AG04450 (cell line): ENCODE data around the gene NCLN. TPM values are rescaled to one million over a fixed set of nuclear protein-coding genes. Genes with fewer than 3 reads are reported as not detected.

Experiments used
- CTCF ChIA-PET: fragments of 300-600, 350-600 bp; formaldehyde crosslinking; extraction: SDS; loops from one replicate; lab custom pipeline; 2022; ENCODE audit warnings: antibody characterized with exemption, inconsistent platforms; lab: Charles Lee
- POLR2A ChIA-PET: fragments of 350-600 bp; formaldehyde crosslinking; extraction: SDS; loops from one replicate; lab custom pipeline; 2021; ENCODE audit warnings: antibody characterized with exemption, inconsistent platforms; lab: Yijun Ruan, JAX
- DNase-seq: peaks from one replicate; pipeline ENCODE4 v3.0.0-alpha.2; 2011; ENCODE audit warnings: low read depth, low spot score
- H3K27ac ChIP-seq: one replicate; pipeline ENCODE4 v1.5.1; 2012; ENCODE audit warnings: low read depth, low read length, control low read depth
- H3K27me3 ChIP-seq: one replicate; pipeline ENCODE4 v1.6.0; 2012; ENCODE audit warnings: low read length; ENCODE audit not compliant: control insufficient read depth, insufficient read depth
- H3K4me3 ChIP-seq: 2 replicates; pipeline ENCODE4 v1.5.1; 2011; ENCODE audit warnings: mild to moderate bottlenecking, low read depth, low read length, control low read depth
- H3K9me3 ChIP-seq: 2 replicates; pipeline ENCODE4 v1.5.1; 2012; ENCODE audit warnings: low read length; ENCODE audit not compliant: control insufficient read depth, insufficient read depth
- CTCF ChIP-seq: IDR thresholded peaks from 2 replicates; pipeline ENCODE4 v1.5.1; 2011; ENCODE audit warnings: low read depth, low read length, control low read depth, inconsistent platforms
- polyA plus RNA-seq: library from polyadenylated mRNA; depleted of rRNA; stranded (reverse); fragments of >200 nt; gene quantifications from 2 replicates; pipeline ENCODE4 v1.2.3, GENCODE V29; 2011

Gene NCLN
- polyA plus RNA-seq, 1 experiment = 27.1 TPM

- no peak for DNase-seq
- TF ChIP-seq CTCF = no peak
- H3K27me3 ChIP-seq = peaks cover 47% of the 10 kb centered on the region
- no peak overlapping the region for H3K4me3 ChIP-seq
- H3K9me3 ChIP-seq = no peaks in the 10 kb centered on the region
- ChIA-PET CTCF (no interaction called here), POLR2A (no interaction called here)
- no peak overlapping the region for H3K27ac ChIP-seq
Observed at GRCh38 chr19:3227054-3227626, 41.4 kb downstream of the NCLN start.

GRCh38 chr19:3229346-3229743, 43.6 kb downstream of the NCLN start:
- no peak overlapping the region for H3K4me3 ChIP-seq
- H3K27me3 ChIP-seq = peaks cover 49% of the 10 kb centered on the region
- TF ChIP-seq CTCF = no peak
- ChIA-PET POLR2A (interaction anchor here (0.6 kb wide), 2 partner anchors 43 to 1562 kb away, joined by 3 read pairs; partner anchors contain the start of gene FEM1A), CTCF (interaction anchor here (0.6 kb wide), 1 partner anchor 154 kb away, joined by 4 read pairs; no protein-coding TSS in a partner anchor)
- DNase-seq = no peak
- H3K9me3 ChIP-seq = no peaks in the 10 kb centered on the region
- no peak overlapping the region for H3K27ac ChIP-seq

GRCh38 chr19:3229888-3230496, 44.3 kb downstream of the NCLN start:
- no peak for TF ChIP-seq CTCF
- ChIA-PET CTCF (interaction anchor here (0.7 kb wide), 1 partner anchor 255 kb away, joined by 3 read pairs; no protein-coding TSS in a partner anchor), POLR2A (no interaction called here)

GRCh38 chr19:3231288-3231687, 45.6 kb downstream of the NCLN start:
- Histone ChIP-seq H3K9me3 (no peaks in the 10 kb centered on the region; the same call in 1 of the 2 replicates), H3K27ac (no peak overlapping the region), H3K27me3 (peaks cover 40% of the 10 kb centered on the region), H3K4me3 (no peak overlapping the region)
- no peak for TF ChIP-seq CTCF
- CTCF ChIA-PET = no interaction called here
- POLR2A ChIA-PET = no interaction called here
- DNase-seq = no peak

More at GRCh38 chr19:3229888-3230496, 44.3 kb downstream of the NCLN start:
- H3K4me3 ChIP-seq = no peak overlapping the region
- no peaks in the 10 kb centered on the region; the same call in 1 of the 2 replicates for H3K9me3 ChIP-seq
- H3K27ac ChIP-seq = no peak overlapping the region
- peaks cover 49% of the 10 kb centered on the region for H3K27me3 ChIP-seq
- DNase-seq = no peak

GRCh38 chr19:3233116-3233515, 47.4 kb downstream of the NCLN start:
- CTCF ChIA-PET = no interaction called here
- H3K27me3 ChIP-seq = peaks cover 23% of the 10 kb centered on the region
- no peak overlapping the region for H3K4me3 ChIP-seq
- DNase-seq = no peak
- POLR2A ChIA-PET = no interaction called here
- no peak for TF ChIP-seq CTCF
- H3K9me3 ChIP-seq = no peaks in the 10 kb centered on the region; the same call in 1 of the 2 replicates
- no peak overlapping the region for H3K27ac ChIP-seq
